Spleen (tissue), 11 donors: ENCODE measurements around the gene ASIC4. TPM values are rescaled to one million over a fixed set of nuclear protein-coding genes. Genes with fewer than 3 reads are reported as not detected.

Experiments
- DNase-seq: peaks from one replicate; pipeline ENCODE4 v3.0.0-alpha.2; 2020
- H3K27ac ChIP-seq, 8 donors: fragments of 200-600 bp; sonication (generic) in 7 of 8; 1 replicate in 4 of 8; 2 replicates in 4 of 8; pipeline versions ENCODE4 v1.5.0 to v1.8.0; 2016 to 2021; ENCODE audit warnings: inconsistent platforms in 4 of 8, mild to moderate bottlenecking in 4 of 8, moderate library complexity in 1 of 8
- H3K27me3 ChIP-seq, 7 donors: fragments of 200-600 bp; sonication (generic) in 6 of 7; replicated peaks in 1 of 7; 1 replicate in 4 of 7; 2 replicates in 3 of 7; pipeline versions ENCODE4 v1.5.0 to v1.8.0; 2016 to 2021; ENCODE audit warnings: inconsistent platforms in 3 of 7, mild to moderate bottlenecking in 1 of 7
- H3K36me3 ChIP-seq, 6 donors: fragments of 200-600 bp; sonication (generic) in 5 of 6; 1 replicate in 4 of 6; 2 replicates in 2 of 6; pipeline versions ENCODE4 v1.5.0 to v1.8.0; 2016 to 2021; ENCODE audit warnings: inconsistent platforms in 2 of 6
- H3K4me1 ChIP-seq, 6 donors: fragments of 200-600 bp; sonication (generic) in 5 of 6; 1 replicate in 3 of 6; 2 replicates in 3 of 6; pipeline versions ENCODE4 v1.5.0 to v1.8.0; 2016 to 2021; ENCODE audit warnings: inconsistent platforms in 3 of 6
- H3K4me3 ChIP-seq, 8 donors: fragments of 200-600 bp; sonication (generic) in 7 of 8; 1 replicate in 4 of 8; 2 replicates in 4 of 8; pipeline versions ENCODE4 v1.5.0 to v1.8.0; 2016 to 2021; ENCODE audit warnings: inconsistent platforms in 4 of 8, mild to moderate bottlenecking in 4 of 8, moderate library complexity in 2 of 8
- H3K9me3 ChIP-seq, 8 donors: fragments of 200-600 bp; sonication (generic) in 7 of 8; 1 replicate in 4 of 8; 2 replicates in 4 of 8; pipeline versions ENCODE4 v1.5.0 to v1.8.0; 2016 to 2021; ENCODE audit warnings: inconsistent platforms in 4 of 8
- POLR2A ChIP-seq, 3 donors: fragments of 450-650 bp; IDR thresholded peaks; one replicate each; pipeline ENCODE4 v1.5.1; 2017; ENCODE audit warnings: antibody characterized with exemption in 3 of 3, mild to moderate bottlenecking in 1 of 3
- POLR2AphosphoS5 ChIP-seq, 3 donors: sonication (generic); formaldehyde crosslinking; IDR thresholded peaks; one replicate each; pipeline ENCODE4 v1.5.1; 2017; ENCODE audit warnings: antibody characterized with exemption in 3 of 3
- WGBS, 5 donors: extraction: QIAGEN DNeasy Blood & Tissue Kit in 3 of 5; methylation state at CpG; one replicate each; pipeline versions ENCODE4 v1.1.5 to v1.1.7; 2013 to 2018; 5-methylcytosine and 5-hydroxymethylcytosine counted together
- intact Hi-C: fragments of 100-400 bp; cut with DNase I; formaldehyde crosslinking; loops from one replicate; pipeline ENCODE4 v1.15.0; 2023; ENCODE audit warnings: low total_unique reads
- polyA plus RNA-seq, 3 donors: library from polyadenylated mRNA; stranded (reverse); fragments of 200-250 nt; gene quantifications; one replicate each; pipeline ENCODE4 v1.2.1, GENCODE V29; 2013
- total RNA-seq, 7 donors: library from RNA; depleted of rRNA in 3 of 7; stranded (reverse); fragments of >200 nt in 3 of 7; fragmentation: NEBNext Ultra II Directional in 4 of 7; extraction: Animal tissue kit (Norgen Biotek cat#: 25700) in 4 of 7; gene quantifications; one replicate each; pipeline versions ENCODE4 v1.1.0 to v1.2.1, GENCODE V29; 2016 to 2021
- TF ChIP-seq, protein P1 (sequence below), 11 experiments: fragments of 200-600 bp in 7 of 11; fragments of 450-650 bp in 4 of 11; sonication (generic) in 4 of 11; IDR thresholded peaks in 8 of 11; conservative IDR thresholded peaks in 3 of 11; 1 replicate in 7 of 11; 2 replicates in 4 of 11; pipeline versions ENCODE4 v1.4.0 to v1.8.0; 2016 to 2021; ENCODE audit warnings: antibody characterized with exemption in 11 of 11, inconsistent platforms in 4 of 11, mild to moderate bottlenecking in 1 of 11
- donor health status: healthy with polysubstance abuse.
- donor health status: DM: no; HTN: no; CAD: no; lungs with moderate emphysema.
- donor health status: DM: no; HTN: no; CAD: no.
- donor health status: Bipolar disorder and iron deficiency.
- donor health status: healthy.
- donor health status: DM: no; HTN: no; CAD: no.
- donor health status: DM: yes; HTN: yes; CAD: no.

ASIC4 gene
- total and polyA plus RNA-seq, 10 donors: 0.04 to 0.32 (median 0.05) TPM; not detected in 6

DNA sequence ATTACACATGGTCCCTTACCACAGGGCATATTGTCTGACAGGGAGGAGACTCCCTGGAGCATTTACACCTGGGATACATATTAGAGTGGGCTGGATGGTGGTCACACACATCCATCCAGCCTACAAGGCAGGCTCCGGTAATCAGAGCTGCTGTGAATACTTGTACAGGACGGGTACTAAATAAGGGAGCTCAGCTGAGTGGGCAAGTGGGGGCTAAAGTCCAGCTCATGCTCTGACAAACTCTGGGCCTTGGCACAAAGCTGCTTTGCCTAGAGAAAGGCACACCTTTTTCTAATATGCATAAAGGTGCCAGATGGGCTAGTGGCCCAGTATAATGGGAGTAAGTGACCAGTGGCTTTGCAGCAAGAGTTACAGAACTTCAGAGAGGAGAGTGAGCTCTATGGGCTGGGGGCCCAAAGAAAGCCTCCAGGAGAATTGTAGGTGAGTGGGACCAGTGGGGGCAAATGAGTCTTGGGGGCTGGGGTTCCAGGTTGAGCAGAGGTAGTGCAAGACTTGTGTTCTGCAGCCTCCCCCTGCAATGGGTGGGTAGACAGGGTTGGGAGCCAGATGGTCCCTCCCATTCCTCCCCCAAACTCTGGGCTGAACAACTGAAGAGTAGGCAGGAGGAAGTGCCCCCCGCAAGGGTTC, 31.1 kb downstream of the ASIC4 start:
- H3K4me3 ChIP-seq: no peak overlapping the region
- intact Hi-C loops: no loop called here
- DNase-seq: no peak
- TF ChIP-seq POLR2A (IDR thresholded peaks at IDR 0.05) (no peak), POLR2AphosphoS5 (IDR thresholded peaks at IDR 0.05) (no peak)
- TF ChIP-seq, protein P1, sequence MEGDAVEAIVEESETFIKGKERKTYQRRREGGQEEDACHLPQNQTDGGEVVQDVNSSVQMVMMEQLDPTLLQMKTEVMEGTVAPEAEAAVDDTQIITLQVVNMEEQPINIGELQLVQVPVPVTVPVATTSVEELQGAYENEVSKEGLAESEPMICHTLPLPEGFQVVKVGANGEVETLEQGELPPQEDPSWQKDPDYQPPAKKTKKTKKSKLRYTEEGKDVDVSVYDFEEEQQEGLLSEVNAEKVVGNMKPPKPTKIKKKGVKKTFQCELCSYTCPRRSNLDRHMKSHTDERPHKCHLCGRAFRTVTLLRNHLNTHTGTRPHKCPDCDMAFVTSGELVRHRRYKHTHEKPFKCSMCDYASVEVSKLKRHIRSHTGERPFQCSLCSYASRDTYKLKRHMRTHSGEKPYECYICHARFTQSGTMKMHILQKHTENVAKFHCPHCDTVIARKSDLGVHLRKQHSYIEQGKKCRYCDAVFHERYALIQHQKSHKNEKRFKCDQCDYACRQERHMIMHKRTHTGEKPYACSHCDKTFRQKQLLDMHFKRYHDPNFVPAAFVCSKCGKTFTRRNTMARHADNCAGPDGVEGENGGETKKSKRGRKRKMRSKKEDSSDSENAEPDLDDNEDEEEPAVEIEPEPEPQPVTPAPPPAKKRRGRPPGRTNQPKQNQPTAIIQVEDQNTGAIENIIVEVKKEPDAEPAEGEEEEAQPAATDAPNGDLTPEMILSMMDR (IDR thresholded peaks at IDR 0.05 in 8 of 11, conservative IDR thresholded peaks at IDR 0.05 in 3 of 11): no peak
- H3K36me3 ChIP-seq: peaks cover 0 to 5% (median 0%) of the 10 kb centered on the region in 6 donors
- no peak overlapping the region for H3K27ac ChIP-seq
- WGBS, 5 donors: 75 to 96% (median 82%) methylated on average over 3 of the region's 3 CpGs
- no peaks in the 10 kb centered on the region for H3K9me3 ChIP-seq
- peaks cover 0 to 98% (median 7%) of the 10 kb centered on the region in 7 donors for H3K27me3 ChIP-seq
- H3K4me1 ChIP-seq: peaks cover 19 to 40% (median 35%) of the 10 kb centered on the region in 6 donors

DNA sequence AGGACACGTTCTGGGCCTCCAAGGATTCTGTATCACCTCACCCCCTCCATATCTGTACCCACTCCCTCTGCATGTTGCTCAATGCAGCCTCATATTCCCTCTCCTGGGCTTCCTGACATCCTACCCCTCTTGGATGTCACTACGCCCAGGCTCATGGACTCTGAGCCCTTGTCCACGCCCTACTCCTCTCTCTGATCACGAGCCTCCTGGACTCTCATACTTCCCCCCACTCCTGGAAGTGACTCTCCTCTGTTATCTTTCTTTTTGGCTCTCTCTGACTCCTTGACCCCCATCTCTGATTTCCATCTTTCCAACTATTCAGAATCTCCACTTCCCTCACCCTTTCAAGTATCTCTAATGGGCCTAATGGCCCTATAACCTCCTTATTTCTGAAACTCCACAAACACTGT, 31.7 kb downstream of the ASIC4 start:
- H3K4me1 ChIP-seq: peaks cover 19 to 39% (median 35%) of the 10 kb centered on the region in 6 donors
- TF ChIP-seq POLR2A (IDR thresholded peaks at IDR 0.05): no peak
- TF ChIP-seq POLR2AphosphoS5 (IDR thresholded peaks at IDR 0.05): no peak
- TF ChIP-seq, protein P1 (IDR thresholded peaks at IDR 0.05 in 8 of 11, conservative IDR thresholded peaks at IDR 0.05 in 3 of 11): no peak
- H3K27ac ChIP-seq: no peak overlapping the region
- intact Hi-C loops: no loop called here
- H3K4me3 ChIP-seq: no peak overlapping the region
- no peaks in the 10 kb centered on the region for H3K36me3 ChIP-seq
- peaks cover 0 to 98% (median 8%) of the 10 kb centered on the region in 7 donors for H3K27me3 ChIP-seq
- DNase-seq: no peak
- WGBS, 5 donors: 51 to 74% (median 63%) methylated on average over 4 of the region's 4 CpGs
- H3K9me3 ChIP-seq: no peaks in the 10 kb centered on the region

DNA sequence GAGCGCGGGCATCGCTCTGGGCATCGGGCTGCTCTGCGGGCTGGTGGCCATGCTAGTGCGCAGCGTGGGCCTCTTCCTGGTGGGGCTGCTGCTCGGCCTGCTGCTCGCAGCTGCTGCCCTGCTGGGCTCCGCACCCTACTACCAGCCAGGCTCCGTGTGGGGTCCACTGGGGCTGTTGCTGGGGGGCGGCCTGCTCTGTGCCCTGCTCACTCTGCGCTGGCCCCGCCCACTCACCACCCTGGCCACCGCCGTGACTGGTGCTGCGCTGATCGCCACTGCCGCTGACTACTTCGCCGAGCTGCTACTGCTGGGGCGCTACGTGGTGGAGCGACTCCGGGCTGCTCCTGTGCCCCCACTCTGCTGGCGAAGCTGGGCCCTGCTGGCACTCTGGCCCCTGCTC, 33.3 kb downstream of the ASIC4 start:
- H3K9me3 ChIP-seq: no peaks in the 10 kb centered on the region
- WGBS, 5 donors: 95 to 97% (median 96%) methylated on average over 12 to 26 of the region's 26 CpGs
- peaks cover 0 to 98% (median 23%) of the 10 kb centered on the region in 7 donors for H3K27me3 ChIP-seq
- H3K36me3 ChIP-seq: no peaks in the 10 kb centered on the region
- H3K4me1 ChIP-seq: peaks cover 12 to 39% (median 33%) of the 10 kb centered on the region in 6 donors
- intact Hi-C loops: no loop called here
- no peak for TF ChIP-seq POLR2A (IDR thresholded peaks at IDR 0.05)
- TF ChIP-seq, protein P1 (IDR thresholded peaks at IDR 0.05 in 8 of 11, conservative IDR thresholded peaks at IDR 0.05 in 3 of 11): no peak
- no peak for TF ChIP-seq POLR2AphosphoS5 (IDR thresholded peaks at IDR 0.05)
- no peak overlapping the region for H3K27ac ChIP-seq
- peak; percentile 76 for DNase-seq
- no peak overlapping the region for H3K4me3 ChIP-seq

DNA sequence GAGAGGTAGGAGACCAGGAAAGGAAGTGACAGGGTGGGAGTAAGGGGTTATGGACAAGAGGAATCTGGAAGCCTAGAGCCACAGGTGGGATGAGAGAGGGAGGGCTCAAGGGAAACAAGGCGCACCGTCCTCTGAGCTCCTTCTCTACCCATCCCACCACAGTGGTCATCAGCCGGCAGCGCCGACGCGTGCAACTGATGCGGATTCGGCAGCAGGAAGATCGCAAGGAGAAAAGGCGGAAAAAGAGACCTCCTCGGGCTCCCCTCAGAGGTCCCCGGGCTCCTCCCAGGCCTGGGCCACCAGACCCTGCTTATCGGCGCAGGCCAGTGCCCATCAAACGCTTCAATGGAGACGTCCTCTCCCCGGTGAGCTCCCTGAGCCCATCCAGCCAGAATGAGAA, 34.7 kb downstream of the ASIC4 start:
- no peak overlapping the region for H3K27ac ChIP-seq
- no peaks in the 10 kb centered on the region for H3K36me3 ChIP-seq
- H3K4me3 ChIP-seq: no peak overlapping the region
- H3K9me3 ChIP-seq: no peaks in the 10 kb centered on the region
- H3K4me1 ChIP-seq: peaks cover 15 to 33% (median 26%) of the 10 kb centered on the region in 6 donors
- H3K27me3 ChIP-seq: peaks cover 0 to 98% (median 34%) of the 10 kb centered on the region in 7 donors
- no peak for DNase-seq
- no peak for TF ChIP-seq POLR2A (IDR thresholded peaks at IDR 0.05)
- TF ChIP-seq, protein P1 (IDR thresholded peaks at IDR 0.05 in 8 of 11, conservative IDR thresholded peaks at IDR 0.05 in 3 of 11): no peak
- no peak for TF ChIP-seq POLR2AphosphoS5 (IDR thresholded peaks at IDR 0.05)
- intact Hi-C loops: no loop called here
- WGBS, 5 donors: 91 to 95% (median 93%) methylated on average over 18 of the region's 18 CpGs
